ENCODE measurements around the gene TMEM132D.

TMEM132D gene

DNA sequence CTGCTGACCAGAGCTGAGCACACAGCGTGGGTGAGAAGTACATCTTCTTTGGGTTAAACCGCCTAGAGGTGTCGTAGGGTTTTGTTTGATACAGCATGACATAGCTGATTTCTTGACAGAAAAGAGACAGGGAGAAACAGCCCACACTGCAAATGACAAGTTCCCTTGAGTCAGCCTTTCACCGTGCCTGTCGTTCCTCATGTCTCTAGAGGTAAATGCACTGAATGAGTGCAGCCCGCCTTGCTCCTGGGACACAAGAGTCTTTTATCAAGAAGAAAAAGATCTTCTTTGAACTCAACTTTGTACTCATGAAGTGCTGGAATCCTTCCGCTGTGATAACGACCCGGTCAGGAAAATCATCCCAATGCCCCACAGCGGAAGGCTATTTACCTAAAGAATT, 77.6 kb downstream of the TMEM132D start:
- DNase-seq (ENCODE audit: low spot score), result no peak

DNA sequence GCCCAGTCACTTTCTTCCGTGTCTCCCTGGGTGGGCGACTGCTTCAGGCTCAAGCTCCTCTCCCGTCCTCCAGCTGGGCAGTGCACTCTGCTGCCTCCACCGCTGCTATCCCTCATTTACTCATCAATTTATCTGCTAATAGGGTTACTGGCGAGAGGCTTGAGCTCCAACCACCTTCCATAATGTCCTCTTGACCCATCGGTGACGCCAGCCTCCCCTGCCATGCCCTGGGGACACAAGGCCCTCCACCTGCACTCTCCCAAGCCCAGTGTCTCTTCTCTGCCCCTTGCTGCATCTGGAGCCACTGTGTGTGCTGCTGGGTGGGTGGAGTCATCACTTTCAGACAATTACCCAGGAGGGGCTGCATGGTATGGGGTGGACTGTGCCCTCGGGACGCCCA, 78.5 kb downstream of the TMEM132D start:
- DNase-seq (ENCODE audit: low spot score), result no peak

DNA sequence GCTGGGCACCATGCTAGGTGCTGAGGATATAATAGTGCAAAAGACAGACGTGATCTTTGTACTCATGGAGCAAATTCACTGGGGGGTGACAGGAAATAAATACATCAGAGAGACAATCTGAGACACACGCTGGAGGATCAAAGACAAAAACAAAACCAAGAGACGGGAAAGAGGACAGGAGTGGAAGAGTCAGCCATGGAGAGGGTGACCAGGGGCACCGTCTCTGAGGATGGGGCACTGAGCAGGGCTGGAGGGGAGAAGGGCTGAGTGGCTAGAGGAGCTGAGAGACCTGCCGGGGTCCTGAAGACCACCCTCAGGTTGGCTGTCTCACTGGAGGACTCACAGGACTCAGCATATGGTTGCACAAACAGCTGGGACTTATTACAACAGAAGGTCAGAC, 81.9 kb downstream of the TMEM132D start:
- no peak for DNase-seq (ENCODE audit: low spot score)

DNA sequence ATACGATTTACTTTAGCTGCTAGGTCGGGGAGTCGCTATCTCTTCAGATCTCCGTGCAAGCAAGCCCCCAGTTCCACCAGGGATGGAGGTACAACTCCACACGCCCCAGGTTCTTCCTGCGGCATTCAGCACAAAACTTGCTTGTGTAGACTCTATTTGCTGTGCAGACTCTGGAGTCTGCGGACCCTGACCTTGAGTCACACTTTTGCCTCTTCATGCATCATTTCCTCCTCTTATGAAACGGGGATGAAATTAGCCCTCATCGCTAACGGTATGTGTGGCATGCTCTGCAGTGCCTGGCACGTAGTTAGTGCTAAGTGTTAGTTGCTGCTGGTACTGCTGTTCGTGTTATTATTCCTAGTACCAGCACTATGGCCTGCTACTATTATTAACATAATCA, 84.4 kb downstream of the TMEM132D start:
- no peak for DNase-seq (ENCODE audit: low spot score)

DNA sequence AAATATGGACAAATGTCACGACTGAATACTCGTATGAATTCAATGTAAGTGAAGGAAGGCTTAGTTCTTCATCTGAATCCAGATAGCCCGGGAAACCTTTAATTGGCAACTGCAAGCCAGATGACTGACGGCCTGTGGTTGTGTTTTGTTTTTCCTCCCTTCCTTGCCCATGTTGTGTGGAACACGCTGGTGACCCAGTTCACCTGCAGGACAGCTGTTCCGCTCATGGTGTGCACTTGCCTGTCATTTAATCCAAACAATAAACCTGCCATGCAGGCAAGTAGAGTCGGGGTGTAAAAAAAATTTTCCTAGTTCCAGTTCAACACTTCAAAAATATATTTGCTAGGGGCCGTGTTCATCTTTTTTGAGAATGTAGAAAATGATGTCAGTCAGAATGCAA, 88.0 kb downstream of the TMEM132D start:
- no peak for DNase-seq (ENCODE audit: low spot score)

GRCh38 chr12:129811963-129812362, 91.9 kb downstream of the TMEM132D start:
- DNase-seq (ENCODE audit: low spot score), result no peak

DNA sequence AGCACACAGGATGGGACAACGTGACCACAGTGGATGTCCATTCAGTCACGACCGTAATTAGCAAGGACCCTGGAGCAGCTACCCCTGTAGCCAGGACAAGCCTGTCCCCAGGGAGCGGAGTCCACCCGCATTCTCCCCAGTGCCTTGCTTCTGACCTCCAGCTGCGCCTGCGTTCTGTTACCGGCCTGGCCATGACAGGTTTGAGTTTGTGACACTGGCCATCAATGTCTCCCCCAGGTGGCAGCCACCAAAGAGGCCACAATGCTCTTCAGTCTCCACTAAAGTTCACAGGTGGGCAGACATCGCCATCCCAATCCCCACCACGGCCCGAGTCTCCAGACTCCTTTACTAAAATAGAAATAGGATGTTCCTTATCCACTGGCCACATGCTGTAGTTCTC, 96.7 kb downstream of the TMEM132D start:
- DNase-seq (ENCODE audit: low spot score), result no peak

GRCh38 chr12:129791396-129791795, 112.4 kb downstream of the TMEM132D start:
- DNase-seq (ENCODE audit: low spot score), result no peak

DNA sequence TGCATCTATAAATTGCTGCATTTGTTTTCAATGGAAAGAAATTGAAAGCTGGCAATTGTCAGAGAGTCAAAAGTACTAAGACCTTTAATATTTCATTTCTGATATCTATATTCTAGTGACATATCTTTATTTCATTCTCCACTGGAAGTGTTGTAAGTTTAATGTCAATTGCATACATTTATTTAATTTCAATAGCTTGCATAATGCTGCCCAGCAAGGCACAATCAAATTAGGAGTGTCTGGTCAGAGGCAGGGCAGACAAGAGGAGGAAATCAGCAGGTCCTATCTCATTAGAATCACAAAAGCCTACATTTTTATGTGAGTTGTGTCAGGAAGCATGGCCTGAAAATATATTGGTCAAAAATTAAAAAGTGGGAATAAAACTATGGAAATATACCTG, 112.9 kb downstream of the TMEM132D start:
- DNase-seq (ENCODE audit: low spot score), result no peak

DNA sequence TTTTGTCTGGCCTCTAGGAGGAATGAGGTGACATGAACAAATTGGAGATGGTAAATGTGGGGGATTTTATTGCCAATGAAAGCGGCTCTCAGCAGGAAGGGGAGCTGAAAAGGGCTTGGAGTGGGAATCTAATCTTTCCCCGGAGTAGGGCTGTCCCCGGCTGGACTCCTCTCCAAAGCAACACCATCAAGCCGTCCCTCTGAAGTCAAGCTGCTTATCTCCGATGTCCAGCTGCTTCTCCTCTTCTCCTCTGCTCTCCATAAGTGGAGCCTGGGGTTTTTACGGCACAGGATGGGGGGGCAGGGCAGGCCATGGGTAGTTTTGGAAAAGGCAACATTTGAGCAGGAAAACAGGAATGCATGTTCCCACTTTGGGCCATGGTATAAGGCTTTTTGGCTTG, 113.5 kb downstream of the TMEM132D start:
- DNase-seq (ENCODE audit: low spot score), result no peak

DNA sequence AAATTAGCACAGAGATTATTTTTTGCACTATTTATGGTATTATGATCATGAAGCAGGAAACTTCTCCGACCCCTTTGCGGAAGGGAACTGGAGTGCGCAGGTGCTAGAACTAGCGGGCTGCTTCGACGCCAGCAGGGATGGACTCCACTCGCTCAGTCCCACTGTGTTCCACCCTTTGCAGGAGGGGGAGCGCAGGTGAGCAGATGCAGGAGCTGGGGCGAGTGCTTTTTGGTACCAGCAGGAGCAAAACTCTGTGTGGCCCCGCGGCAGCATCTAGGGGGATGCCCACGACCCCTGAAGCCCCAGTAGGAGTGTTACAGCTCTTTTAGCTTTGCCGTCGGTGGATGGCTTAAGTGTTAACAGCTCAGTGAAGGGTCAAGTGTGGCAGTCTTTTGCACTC, 113.9 kb downstream of the TMEM132D start:
- no peak for DNase-seq (ENCODE audit: low spot score)

DNA sequence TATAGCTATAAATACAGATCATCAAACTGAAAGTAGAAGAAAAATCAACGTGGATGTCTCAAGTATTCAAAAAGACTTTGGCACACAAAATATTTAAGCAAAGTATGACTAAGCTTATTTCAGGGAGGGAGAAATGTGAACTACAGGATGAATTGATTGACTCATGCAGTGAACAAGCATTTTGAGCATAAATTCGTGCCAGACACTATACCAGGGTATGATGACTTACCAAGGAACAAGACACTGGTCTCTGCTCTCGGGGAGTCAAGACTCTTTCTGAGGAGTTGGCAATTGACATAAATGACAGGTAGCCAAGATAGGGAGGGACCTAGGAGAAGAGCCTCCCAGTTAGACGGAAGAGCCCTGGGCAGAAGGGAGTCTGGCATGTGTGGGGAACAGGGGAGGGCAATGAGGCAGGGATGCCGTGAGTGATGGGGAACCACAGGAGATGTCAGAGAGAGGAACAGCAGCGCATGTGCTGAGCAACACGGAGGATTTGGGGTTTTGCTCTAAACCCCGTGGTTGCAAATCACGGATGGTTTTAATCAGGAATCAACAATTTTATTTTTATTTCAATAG, 115.2 kb downstream of the TMEM132D start:
- no peak for DNase-seq (ENCODE audit: low spot score)

DNA sequence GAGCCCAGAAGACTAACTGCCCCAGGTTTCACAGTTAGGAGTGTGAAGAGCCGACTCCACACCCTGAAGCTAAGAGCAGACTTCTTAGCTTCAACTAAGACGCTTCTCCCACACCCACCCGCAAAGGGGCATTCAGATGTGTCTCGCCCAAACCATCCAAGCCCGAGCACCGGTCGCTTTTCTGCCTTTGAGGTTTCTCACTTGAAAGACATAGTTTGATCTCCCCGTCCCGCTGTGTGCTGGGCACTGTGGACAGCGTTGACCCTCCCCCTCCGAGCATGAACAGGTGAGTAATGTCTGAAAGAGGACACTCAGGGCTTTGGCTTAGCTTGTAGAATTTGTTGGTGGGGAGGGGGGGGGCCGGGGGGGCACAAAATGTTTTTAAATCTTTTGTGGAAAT, 123.8 kb downstream of the TMEM132D start:
- no peak for DNase-seq (ENCODE audit: low spot score)

DNA sequence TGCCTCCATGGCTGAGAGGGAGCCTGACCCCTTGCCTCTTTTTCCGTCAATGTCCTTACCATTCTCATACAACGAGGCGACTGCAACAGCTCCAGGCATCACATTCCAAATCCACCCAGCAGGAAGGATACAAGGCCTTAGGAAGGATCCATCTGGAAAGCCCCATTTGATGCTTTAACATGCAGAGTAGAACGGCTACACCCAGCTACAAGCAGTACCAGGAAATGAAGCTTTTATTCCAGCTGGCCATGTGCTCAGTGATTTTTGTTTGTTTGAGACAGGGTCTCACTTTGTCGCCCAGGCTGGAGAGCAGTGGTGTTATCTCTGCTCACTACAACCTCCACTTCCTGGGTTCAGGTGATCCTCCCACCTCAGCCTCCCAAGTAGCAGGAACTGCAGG, 124.8 kb downstream of the TMEM132D start:
- DNase-seq (ENCODE audit: low spot score), result no peak

DNA sequence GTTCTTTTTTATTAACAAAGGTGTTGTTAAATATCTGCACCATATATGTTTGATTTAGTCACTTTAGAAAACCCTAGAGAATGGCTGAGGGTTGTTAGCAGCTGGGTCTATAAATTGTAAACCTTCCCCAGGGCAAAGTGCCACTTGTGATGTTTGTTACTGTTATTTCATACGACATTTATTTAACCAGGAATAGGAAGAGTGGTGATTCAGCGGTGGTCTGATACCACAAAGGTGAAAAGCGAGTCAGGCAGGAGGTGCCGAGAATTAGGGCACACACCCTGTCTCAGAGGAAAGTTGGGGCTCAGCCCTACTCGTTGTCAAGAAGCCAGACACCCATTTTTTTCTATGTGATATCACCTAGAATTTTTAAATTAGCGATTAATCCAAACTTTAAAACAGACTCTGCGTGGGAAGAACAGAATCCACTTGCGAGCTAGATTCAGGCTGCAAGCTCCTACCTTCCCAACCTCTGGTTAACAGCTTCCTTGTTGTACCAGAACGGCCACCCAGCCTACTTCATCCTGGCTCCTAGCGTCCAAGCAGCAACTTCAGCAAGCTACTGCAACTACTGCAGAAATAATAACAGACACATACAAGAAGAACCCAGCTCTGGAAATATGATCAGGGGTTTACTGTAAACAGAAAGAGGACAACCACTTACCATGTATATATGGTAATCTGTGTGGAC, 126.7 kb downstream of the TMEM132D start:
- DNase-seq (ENCODE audit: low spot score), result no peak

DNA sequence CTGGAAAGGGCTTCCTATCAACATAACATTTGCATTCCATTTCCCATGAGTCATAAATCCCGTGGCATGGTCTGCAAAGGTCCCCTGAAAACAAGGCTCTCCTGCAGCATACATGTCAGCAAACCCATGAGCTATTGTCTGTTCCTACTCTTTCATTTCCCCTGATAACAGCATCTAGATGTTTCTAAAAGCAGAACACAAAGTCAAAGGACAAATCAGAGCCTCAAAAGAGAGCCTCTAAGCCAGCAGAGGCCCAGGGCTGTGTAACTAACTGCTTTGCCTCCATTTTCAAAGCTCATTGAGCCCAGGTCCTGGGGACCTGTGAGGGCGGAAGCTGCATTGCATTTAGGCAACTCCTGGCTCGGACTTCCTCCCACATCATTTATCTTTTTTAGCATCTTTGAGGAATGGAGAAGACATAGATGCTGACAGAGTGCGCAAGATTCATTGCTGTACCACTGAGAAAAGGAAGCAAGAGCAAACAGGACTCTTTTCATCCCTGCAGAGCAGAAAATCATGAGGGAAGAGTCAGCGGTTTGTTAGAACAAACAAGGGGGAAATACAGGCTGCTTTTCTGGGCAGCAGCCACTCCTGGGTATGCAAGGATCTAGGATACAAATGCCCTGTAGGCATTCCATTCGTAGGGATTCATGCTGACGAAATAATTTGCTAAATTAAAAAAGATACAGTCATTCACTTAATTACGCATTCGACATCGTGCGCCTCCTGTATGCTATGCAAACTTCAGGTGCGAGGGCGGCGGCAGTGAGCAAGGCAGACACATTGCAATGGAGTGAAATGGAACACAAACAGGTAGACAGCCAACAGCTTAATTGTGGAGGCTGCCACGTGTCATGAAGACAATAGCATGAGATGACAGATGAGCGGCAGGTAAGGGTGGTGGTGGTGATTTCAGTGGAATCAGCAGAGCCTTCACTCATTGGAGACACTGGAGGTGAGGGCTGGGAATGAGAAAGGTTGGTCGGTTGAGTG, 131.0 kb downstream of the TMEM132D start:
- DNase-seq (ENCODE audit: low spot score), result no peak

DNA sequence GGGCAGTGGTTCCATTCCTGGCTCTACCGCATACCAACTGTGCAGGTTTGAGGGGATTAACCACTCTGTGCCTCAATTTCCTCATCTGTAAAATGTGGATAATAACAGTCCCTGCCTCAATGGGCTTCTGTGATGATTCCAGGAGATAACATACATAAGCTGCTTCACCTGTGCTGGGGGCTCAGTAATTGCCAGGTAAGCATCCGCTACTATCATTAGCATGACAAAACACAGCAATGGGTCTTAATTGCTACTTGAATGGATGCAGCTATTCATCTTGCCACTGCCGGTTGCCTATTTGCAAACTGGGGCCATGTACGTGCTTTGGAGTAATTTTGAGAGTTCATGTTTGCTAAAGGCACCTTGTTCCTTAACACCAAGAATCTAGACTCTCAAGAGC, 132.6 kb downstream of the TMEM132D start:
- no peak for DNase-seq (ENCODE audit: low spot score)

GRCh38 chr12:129765719-129766118, 138.1 kb downstream of the TMEM132D start:
- no peak for DNase-seq (ENCODE audit: low spot score)

GRCh38 chr12:129762436-129762835, 141.4 kb downstream of the TMEM132D start:
- DNase-seq (ENCODE audit: low spot score), result no peak

GRCh38 chr12:129753586-129753985, 150.2 kb downstream of the TMEM132D start:
- no peak for DNase-seq (ENCODE audit: low spot score)

- DNase-seq (ENCODE audit: low spot score), result no peak
Observed at GRCh38 chr12:129750421-129750820, 153.4 kb downstream of the TMEM132D start.

DNA sequence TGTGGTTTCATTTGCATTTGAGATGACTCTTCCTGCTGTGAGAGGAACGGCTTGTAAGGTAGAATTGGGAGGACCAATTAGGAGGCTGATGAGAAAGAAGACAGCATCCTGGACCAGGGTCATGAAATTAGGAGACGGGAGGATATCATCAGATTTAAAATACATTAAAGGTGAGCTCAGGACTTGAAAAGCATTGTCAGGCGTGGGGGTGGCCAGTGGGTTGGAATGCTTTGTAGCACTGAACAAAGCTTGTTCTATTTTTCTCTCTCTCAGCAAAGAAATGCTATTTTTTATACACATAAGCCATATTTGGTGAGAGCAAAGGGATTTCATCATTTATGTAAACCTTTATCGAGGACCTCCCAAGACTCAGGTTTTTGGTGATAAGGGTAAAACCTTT, 157.5 kb downstream of the TMEM132D start:
- no peak for DNase-seq (ENCODE audit: low spot score)

- no peak for DNase-seq (ENCODE audit: low spot score)
Observed at GRCh38 chr12:129729170-129729569, 174.7 kb downstream of the TMEM132D start.
